GM12874 (cell line): ENCODE measurements around the gene PLEKHA7.

Source experiments
- CTCF ChIP-seq: IDR thresholded peaks from 2 replicates; pipeline ENCODE4 v1.5.1; 2011; ENCODE audit warnings: low read depth, mild to moderate bottlenecking, control low read depth, low read length, moderate library complexity; ENCODE audit not compliant: insufficient read depth

Gene PLEKHA7

GRCh38 chr11:16796311-16796710, 217.9 kb downstream of the PLEKHA7 start:
- TF ChIP-seq CTCF: no peak

GRCh38 chr11:16795146-16795545, 219.1 kb downstream of the PLEKHA7 start:
- no peak for TF ChIP-seq CTCF

- no peak for TF ChIP-seq CTCF
Observed at GRCh38 chr11:16794047-16794818, 220.0 kb downstream of the PLEKHA7 start.

GRCh38 chr11:16793511-16793910, 220.7 kb downstream of the PLEKHA7 start:
- no peak for TF ChIP-seq CTCF

GRCh38 chr11:16793009-16793408, 221.2 kb downstream of the PLEKHA7 start:
- no peak for TF ChIP-seq CTCF

GRCh38 chr11:16792426-16792825, 221.8 kb downstream of the PLEKHA7 start:
- TF ChIP-seq CTCF: no peak

- TF ChIP-seq CTCF: no peak
Observed at GRCh38 chr11:16791191-16791961, 222.8 kb downstream of the PLEKHA7 start.
